GM19463 (cell line): ENCODE measurements around the gene PLCD1.

Experiments used
- ATAC-seq: cut with Tn5 transposase; IDR thresholded peaks from one replicate; pipeline ENCODE4 v1.9.1; 2021; ENCODE audit warnings: mild to moderate bottlenecking, moderate library complexity; ENCODE audit not compliant: unreplicated experiment

The PLCD1 gene

GRCh38 chr3:38017445-38018295 is 11.8 kb downstream of the PLCD1 start:
- no peak for ATAC-seq

GRCh38 chr3:38016847-38017444 is 12.5 kb downstream of the PLCD1 start:
- ATAC-seq = no peak

- no peak for ATAC-seq
Observed at GRCh38 chr3:38016410-38016809, 13.0 kb downstream of the PLCD1 start.

- ATAC-seq = no peak
Observed at GRCh38 chr3:38015984-38016383, 13.5 kb downstream of the PLCD1 start.

DNA sequence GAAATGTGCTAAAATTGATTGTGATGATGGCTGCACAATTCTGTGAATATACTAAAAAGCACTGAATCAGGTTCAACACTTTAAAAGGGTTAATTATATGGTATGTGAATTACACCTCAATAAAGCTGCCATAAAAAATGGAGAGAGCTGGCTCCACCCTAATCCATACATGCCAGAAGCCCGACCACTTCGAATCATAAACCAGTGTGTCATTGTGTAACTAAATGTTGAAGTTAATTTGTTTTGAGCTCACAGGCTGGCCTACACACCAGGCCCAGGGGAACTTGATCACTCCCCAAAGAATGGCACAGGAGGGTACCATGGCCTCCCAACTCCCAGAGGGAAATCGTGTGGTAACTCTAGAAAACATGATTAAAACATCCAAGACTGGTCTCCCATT is 14.0 kb downstream of the PLCD1 start:
- no peak for ATAC-seq

DNA sequence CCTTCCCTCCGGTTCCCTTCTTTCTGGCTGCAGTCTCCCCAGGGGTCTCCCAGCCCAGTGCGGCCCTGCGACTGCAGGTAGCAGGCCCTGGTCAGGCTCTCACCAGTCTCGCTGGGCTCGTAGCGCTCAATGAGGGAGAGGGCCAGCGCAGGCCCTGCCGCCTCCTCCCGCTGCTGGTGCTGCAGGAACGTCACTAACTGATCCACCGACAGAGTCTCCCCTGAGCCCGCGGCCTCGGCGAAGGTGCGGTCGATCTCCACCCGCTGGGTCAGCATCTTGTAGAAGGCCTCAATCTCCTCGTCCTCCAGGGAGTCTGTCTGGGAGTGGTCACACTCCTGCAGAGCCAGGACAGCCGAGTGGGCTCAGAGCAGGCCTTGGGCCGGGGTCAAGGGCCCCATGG is 18.3 kb downstream of the PLCD1 start:
- no peak for ATAC-seq

DNA sequence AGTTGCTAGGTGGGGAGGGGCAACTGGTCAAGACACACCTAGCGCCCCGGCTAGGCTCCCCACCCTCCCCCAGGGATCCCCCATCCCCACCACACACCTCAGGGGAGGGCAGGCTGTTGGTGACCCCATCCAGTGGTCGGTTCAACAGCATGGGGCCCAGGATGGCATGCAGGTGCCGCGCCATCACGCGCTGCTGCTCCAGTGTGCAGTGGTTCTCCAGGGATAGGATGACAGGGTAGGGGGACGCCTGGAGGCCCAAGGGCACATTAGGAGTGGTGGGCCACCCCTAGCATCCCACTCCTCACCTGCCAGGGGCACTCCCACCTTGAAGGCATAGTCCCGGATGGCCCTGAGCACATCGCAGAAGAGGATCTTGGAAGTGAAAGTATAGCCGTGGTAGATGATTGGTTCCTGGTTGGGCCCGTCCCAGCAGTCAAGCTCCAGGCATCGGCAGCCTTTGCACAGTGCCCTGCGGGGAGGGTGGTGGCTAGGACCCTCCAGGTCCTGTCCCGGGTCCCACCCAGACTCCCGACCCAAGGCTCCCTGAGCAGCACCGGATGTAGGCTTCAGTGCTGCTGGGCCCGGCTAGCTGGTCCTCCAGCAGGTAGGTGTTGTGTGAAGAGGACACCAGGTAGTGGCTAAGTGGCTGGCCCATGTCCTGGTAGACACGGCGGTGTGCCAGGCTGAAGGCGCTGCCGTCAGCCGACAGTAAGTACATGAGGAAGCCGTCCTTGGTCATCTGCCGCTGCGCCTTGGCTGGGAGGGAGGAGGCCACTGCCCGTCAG is 19.4 kb downstream of the PLCD1 start:
- ATAC-seq = no peak

- ATAC-seq = no peak
Observed at GRCh38 chr3:38008971-38009580, 20.4 kb downstream of the PLCD1 start.

GRCh38 chr3:38008191-38008701 is 21.2 kb downstream of the PLCD1 start:
- ATAC-seq = no peak

GRCh38 chr3:38007754-38008090 is 21.7 kb downstream of the PLCD1 start:
- ATAC-seq = no peak

- ATAC-seq = no peak
Observed at GRCh38 chr3:38006445-38006995, 22.9 kb downstream of the PLCD1 start.

DNA sequence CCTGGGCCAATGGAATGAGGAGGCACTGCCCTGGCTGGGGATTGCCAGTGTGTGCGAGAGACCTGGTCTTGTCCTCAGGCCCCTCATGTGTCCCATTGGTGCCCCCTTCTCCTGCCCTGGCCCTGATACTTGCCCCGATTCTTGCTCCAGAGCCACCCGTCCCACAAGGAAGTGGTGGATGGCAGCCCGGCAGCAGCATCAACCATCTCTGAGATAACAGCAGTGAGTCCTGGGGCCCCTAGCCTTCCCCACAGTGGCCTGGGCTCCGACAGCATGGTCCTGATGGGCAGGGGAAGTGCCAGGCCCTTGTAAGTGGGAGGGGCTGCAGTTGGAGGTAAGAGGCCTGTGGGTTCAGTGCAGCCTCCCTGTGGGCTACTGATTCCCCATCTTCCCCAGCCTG is 23.4 kb downstream of the PLCD1 start:
- no peak for ATAC-seq

GRCh38 chr3:38005076-38006020 is 24.1 kb downstream of the PLCD1 start:
- no peak for ATAC-seq

- ATAC-seq = peak; percentile 65
Observed at GRCh38 chr3:38004415-38005075, 24.9 kb downstream of the PLCD1 start.

DNA sequence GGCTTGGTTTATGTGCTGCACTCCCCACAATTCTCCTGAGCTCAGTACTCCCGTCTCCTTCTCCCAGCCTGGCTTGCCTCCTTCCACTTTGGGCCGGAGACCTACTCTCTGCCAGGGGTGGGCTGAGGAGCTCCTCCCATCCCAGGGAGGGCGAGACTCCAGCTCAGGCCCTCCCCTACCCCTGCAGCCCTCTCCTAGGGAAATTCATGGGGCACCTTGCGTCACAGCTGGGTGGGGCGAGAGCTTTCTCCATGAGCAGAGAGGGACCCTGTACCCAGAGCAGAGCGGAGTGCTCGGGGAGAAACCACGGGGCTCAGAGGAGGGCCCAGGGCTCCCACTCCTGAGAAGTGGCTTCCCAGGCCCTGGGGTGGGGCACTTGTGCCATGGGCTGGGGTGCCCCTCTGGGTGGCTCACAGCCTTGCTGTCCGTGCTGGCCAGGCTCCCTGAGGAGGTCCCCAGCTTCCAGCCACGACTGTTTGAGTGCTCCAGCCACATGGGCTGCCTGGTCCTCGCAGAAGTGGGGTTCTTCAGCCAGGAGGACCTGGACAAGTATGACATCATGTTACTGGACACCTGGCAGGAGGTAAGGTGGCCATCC is 25.5 kb downstream of the PLCD1 start:
- no peak for ATAC-seq

- ATAC-seq = no peak
Observed at GRCh38 chr3:38003371-38003816, 26.0 kb downstream of the PLCD1 start.

DNA sequence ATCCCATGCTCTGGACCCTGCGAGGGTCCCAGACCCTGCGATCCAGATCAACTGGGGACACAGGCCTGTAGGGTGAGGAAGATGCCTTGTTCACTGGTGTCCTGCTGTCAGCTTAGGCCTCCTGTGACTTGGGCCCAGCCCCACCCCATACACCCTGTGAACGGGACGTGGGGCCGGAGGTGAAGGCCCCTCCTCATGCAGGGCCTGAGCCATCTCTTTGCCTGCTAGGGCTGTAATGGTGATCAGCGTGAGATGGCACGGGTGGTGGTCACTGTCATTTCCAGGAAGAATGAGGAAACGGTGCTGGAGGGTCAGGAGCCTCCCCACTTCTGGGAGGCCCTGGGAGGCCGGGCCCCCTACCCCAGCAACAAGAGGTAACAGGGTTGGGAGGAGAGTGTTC is 26.5 kb downstream of the PLCD1 start:
- no peak for ATAC-seq

DNA sequence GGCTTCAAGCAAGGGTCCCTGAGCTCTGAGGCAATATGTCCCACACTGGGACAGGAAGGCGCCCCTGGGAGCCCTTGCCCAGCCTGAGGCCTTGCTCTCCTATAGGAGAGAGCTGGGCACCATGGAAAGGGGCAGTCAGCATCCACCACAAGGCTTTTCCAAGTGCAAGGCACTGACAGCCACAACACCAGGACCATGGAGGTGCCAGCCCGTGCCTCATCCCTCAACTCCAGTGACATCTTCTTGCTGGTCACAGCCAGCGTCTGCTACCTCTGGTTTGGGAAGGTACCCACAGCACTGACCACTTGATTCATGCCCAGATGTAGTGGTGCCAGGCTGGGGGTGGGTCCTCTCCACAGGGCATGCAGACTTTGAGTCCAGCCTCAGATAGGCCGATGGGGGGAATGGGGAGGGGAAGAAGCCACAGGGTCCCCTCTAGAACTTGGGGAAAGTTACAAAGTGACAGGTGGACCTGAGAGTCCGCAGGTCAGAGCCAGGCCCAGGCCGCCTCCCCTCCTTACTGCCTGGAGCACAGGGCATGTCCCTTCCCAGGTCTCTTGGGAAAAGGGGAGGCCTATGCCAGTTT is 27.1 kb downstream of the PLCD1 start:
- no peak for ATAC-seq
